Measurements from ENCODE around the gene SLC10A4.

The SLC10A4 gene

DNA sequence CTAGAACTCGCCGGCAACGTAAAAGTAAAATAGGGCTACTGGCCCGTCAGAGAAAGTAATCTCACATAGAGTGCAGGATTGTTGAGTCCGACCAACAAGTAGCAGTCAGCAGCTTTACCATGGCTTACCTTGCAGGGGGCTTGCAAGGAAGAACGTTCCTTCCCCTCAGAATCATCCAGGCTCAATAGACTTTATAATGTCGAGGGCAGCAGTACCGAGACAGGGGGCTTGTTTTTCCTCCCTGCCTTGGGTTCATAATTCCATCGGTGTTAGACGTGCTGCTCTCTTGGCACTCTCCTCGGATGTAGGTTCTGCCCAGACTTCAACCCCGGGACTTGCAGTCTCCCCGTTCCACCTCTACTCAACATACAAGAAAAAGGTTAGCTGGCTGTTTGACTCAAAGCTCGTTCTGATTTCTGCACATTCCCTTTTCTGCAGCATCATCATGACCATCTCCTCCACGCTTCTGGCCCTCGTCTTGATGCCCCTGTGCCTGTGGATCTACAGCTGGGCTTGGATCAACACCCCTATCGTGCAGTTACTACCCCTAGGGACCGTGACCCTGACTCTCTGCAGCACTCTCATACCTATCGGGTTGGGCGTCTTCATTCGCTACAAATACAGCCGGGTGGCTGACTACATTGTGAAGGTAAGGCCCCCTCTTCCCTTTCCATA, 1.5 kb downstream of the SLC10A4 start:
- in situ Hi-C loops (cut with HindIII; ENCODE audit: low sequenced_read_pairs) = no loop called here

DNA sequence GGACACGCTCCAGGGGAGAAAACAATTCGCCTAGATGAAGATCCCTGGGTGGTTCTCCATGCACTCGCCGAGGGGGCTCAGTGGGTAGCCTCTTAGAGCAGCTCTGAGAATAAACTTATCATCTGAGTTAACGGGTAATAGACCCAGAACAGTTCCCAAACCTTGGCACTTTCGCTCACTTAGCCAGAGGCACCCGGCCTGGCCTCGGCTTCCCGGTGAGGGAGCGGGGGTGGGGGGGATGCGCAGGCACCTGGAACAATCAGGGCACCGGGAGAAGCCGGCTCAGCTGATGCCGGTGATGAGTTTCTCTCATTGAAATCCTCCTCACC, 6.5 kb downstream of the SLC10A4 start:
- in situ Hi-C loops (cut with HindIII; ENCODE audit: low sequenced_read_pairs) = no loop called here

DNA sequence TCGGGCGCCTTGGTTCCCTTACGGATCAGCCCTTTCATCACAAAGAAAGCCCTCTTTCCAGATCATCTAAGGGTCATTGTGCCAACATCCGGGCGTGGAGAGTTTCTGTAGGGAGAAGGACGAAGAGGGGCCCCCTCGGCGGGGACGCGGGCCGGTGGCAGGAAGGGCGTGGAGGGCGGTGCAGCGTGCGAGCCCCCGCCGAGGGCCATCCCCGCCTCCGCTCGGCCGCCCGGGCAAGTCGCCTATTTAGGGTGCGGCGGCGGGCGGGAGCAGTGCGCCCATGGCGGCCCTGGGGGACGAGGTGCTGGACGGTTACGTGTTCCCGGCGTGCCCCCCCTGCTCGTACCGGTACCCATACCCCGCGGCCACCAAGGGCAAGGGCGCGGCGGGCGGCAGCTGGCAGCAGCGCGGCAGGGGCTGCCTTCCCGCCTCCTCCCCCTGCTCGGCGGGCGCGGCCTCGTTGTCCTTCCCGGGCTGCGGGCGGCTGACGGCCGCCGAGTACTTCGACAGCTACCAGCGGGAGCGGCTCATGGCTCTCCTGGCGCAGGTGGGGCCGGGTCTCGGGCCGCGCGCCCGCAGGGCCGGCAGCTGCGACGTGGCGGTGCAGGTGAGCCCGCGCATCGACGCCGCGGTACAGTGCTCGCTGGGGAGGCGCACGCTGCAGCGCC, 7.0 kb downstream of the SLC10A4 start, which contains the start of gene ZAR1:
Gene ZAR1 (plus strand): TSS at position 241 of the 668 bp plus-strand sequence. CDS start 40 bp downstream, at position 281.
- in situ Hi-C loops (cut with HindIII; ENCODE audit: low sequenced_read_pairs) = no loop called here

DNA sequence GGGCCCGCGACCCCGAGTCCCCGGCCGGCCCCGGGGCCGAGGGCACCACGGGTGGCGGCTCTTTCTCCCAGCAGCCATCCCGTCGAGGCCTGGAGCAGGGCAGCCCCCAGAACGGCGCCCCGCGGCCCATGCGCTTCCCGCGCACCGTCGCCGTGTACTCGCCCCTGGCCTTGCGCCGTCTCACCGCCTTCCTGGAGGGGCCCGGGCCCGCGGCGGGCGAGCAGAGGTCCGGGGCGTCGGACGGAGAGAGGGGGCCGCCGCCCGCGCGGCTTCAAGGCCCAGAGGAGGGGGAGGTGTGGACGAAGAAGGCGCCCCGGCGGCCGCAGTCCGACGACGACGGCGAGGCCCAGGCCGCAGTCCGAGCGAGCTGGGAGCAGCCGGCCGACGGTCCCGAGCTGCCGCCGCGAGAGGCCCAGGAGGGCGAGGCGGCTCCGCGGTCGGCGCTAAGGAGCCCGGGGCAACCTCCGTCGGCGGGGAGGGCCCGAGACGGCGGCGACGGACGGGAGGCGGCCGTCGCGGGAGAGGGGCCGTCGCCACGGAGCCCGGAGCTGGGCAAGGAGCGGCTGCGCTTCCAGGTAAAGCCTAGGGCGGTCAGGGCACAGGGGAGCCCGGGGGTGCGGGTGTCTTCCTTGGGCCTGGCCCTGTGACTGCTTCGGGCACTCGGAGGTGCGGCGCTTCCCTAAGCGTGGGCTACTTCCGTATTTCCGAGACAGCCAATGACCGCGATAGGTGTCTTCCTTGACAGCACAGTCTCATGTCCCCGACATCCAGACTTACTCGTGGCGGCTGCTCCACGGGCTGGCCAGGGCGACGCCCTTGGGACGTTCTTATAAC, 7.8 kb downstream of the SLC10A4 start:
- in situ Hi-C loops (cut with HindIII; ENCODE audit: low sequenced_read_pairs) = no loop called here

DNA sequence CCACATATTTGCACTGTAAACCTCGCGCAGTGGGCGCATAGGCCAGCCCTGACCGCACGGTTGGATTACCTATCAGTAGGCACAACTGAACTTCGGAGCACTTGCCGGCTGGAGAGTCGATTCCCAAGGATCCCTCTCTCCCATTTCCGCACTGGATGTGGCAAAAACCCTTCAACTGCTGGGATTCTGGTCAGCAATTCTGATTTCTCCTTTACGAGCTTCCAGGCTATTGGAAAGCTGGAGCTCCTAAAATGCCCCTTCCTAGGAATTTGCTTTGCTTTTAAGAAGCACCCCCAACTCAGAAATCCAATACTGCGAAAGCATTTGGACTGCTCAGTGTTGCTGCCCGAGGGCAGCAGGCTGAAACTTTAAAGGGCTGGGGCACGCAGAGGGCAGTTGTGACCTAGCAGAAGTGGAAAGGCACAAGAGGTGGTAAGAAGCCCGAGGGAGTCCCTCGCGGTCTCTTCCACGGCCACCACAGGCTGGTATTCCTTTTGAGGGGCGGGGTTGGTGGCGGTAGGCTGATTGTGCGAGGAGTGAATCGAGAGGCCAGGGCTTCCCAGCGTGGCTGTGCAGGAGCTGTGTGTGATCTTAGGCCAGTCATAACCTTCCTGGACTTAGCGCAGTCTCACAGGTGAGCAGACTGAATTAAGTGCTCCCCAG, 8.5 kb downstream of the SLC10A4 start:
- in situ Hi-C loops (cut with HindIII; ENCODE audit: low sequenced_read_pairs) = no loop called here

DNA sequence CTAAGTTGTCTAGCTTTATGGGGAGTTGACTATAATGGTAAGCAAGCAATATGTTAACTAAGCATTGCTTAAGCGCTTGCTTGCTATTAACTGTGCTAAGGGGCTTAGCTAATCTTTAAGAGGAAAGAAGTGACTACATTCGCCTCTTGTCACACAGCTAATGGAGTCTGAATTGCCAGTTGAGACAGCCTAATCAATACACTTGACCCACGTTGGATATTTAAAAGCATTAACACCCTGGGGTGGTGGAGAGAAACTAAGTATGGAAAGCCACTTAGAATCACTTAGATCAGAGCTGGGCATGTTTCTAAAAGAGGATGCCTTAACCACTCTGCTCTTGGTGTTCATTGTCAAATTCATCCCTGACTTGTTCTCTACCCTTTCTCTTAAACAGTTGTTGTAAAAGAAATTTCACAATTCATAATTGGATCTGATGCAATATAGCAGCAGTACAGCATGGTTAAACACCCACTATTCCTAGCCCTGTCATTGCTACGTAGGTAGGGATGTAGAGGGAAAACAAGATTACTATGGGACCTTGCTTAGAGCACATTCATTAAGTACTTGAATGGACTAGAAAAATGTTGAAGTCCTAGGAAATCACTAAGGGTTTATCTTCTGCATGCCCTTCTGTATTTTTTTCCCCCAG, 10.4 kb downstream of the SLC10A4 start:
- in situ Hi-C loops (cut with HindIII; ENCODE audit: low sequenced_read_pairs) = no loop called here

DNA sequence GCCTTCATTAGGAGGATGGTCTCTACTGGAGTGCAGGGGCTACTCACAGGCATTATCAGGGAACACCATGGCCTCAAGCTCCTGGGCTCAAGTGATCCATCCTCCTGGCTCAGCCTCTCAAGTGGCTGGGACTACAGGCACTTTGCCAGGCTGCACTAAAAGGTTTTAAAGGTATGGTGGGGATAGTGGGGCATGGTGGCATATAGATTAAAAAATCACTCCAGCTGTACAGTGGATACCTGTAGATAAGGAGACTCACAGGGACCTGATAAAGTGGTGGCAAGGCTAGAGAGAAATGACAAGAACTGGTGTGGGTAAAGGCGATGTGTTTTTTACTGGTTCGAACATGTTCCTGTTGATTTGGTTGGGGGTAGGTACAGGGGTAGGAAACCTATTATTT, 12.8 kb downstream of the SLC10A4 start:
- in situ Hi-C loops (cut with HindIII; ENCODE audit: low sequenced_read_pairs) = no loop called here

DNA sequence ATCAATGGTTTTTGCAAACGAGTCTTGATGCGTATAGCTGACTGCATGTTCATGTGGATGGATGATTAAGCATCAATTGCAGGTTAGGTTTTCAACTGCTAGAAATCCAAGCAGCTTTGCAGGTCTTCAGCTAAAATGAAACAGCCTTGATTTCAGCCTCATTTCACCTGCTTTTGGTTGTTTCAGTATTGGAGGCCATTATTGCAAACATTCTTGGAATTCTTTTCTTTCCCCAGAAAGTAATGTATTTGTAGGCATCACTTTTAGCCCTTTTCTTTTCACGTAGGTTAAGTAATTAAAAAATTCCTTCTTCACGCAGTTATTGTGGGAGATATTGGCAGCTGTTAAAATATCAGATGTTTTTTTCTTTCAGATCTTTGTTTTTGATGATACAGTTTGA, 15.8 kb downstream of the SLC10A4 start:
- in situ Hi-C loops (cut with HindIII; ENCODE audit: low sequenced_read_pairs) = no loop called here

DNA sequence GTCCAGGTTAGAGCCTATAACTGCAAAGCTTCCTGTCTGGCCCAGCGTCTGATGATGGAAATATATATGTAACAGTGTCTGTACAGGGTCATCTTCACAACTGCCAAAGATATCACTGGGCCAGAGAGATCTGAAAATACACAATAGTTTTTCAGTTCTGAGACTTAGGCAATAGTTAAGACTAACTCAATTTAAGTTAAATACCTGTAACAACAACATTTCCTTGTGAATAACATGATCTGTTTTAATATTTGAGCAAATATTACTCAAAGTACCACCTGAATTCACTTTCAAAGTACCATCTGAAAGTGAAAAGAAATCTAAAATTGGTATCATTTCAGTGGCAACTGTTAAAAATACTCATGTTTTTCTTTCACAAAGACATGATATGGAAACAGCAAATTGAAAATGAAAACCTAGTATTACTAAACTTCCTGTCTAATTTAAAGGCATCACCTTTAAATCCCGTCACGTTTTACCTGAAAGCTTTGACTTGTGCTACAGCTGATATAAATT, 16.5 kb downstream of the SLC10A4 start:
- in situ Hi-C loops (cut with HindIII; ENCODE audit: low sequenced_read_pairs) = no loop called here

DNA sequence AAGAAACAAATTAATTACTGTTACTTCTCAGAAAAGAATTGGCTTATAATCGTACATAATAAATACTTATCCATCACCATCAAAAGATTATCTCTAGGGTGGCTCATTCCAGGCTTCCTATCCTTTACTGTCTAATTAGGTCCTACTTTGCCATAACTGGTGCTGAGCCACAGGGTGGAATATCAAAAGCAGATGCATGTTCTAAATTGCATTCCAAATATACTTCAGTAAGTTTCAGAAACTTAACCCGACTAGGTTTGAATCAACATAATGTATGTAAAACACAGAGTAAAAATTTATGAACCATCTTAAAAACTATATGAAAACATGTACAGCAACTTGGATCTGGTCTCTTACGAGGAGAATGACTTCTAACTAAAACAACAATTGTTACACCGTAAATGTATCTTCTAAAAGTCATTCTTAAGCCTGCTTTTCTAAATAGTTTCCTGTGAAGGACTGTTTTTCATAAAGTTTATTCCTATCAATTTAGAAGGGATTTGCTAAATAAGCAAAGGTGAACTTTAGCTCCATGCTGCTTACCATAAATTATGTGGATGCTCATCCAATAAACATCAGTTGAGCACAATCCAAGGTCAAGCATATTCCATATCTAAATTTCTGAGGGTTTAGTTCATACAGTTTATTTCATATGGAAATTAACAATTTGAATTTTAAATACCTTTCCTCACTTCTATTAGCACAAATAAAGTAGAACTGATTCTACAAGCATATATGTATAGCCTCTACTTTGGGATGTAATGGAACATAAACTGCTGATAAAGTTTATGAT, 20.3 kb downstream of the SLC10A4 start:
- in situ Hi-C loops (cut with HindIII; ENCODE audit: low sequenced_read_pairs) = no loop called here

DNA sequence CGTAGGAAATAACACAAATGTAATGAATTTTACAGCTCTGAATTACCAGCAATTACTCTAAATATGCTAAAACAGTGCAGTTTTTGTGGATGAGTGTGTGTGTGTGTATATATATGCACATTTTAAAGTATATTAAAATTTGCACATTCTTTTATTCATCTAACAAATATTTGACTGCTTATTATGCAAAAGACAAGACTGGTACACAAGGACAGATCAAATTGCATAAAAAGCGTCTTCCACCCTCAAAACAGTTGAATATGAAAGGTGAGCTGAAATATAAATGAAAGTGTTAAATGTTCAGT, 20.8 kb downstream of the SLC10A4 start:
- in situ Hi-C loops (cut with HindIII; ENCODE audit: low sequenced_read_pairs) = no loop called here

DNA sequence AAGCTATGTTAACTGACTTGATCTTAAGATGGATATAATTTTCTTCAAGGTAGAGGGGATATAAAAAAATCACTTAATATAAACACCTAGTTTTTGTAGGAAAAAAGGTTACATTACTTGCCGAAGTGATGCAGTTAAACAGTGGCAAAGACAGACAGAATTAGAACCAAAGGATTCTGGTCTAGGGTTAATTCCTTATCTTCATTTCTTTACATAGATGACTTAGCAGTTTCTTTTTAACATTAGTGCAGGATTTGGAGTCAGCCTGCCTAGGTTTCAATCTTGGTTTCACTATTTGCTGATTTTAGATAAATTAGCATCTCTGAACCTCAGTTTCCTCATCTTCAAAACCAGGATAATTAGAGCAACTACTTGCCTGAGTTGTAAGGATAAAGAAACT, 21.2 kb downstream of the SLC10A4 start:
- in situ Hi-C loops (cut with HindIII; ENCODE audit: low sequenced_read_pairs) = no loop called here

DNA sequence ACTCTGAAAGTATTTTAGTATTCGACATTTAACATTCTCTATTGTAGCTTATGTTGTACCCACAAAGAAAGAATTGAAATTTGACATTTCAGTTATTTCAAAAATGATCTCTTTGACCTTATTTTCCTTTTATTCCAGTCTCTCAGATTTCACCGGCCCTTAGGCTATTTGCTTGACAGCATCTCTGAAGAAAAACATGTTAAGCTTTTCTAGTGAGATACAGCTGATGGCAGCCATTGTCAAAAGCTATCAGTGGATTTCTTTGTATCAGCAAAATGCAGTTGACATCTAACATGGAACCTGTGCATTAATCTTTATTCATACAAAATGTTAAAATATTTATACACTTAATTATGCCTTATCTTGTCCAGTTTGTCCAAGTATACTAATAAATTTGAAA, 23.6 kb downstream of the SLC10A4 start:
- in situ Hi-C loops (cut with HindIII; ENCODE audit: low sequenced_read_pairs) = no loop called here

DNA sequence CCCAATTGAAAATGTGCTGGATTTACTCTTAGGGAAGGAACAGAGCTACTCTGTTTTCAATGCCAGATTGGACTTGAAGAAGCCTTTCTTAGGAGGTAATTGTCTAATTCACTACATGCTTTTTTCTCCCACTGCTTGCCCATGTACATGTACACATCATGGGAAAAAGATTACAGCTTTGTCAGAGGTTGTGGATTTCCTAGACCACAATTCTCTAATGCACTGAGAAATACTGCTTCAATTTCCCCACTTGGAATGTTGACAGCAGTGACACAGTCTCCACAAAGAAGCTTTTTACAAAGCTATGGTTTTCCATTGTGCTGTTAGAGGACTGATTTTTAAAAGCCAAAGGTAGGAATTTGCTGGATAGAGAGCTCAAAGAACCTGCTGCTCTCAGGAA, 26.4 kb downstream of the SLC10A4 start:
- in situ Hi-C loops (cut with HindIII; ENCODE audit: low sequenced_read_pairs) = no loop called here

DNA sequence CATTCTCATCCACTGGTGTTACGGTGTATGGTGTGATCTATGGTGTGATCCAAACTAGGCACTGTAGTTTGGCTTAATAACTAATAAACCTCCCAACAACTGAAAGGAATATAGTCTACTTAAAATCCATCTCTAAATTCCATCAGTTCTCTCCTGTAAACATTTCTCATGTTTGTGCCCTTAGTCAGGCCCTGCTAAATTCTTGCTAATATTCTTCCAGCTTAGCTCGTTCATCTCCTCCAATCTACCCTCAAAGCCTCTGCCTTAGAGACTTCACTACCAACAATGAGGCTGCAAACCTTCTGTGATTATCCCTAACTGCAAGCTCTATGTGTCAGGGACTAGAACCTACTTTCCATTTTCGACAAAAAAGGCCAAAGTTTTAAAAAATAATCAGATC, 35.0 kb downstream of the SLC10A4 start:
- in situ Hi-C loops (cut with HindIII; ENCODE audit: low sequenced_read_pairs) = no loop called here

DNA sequence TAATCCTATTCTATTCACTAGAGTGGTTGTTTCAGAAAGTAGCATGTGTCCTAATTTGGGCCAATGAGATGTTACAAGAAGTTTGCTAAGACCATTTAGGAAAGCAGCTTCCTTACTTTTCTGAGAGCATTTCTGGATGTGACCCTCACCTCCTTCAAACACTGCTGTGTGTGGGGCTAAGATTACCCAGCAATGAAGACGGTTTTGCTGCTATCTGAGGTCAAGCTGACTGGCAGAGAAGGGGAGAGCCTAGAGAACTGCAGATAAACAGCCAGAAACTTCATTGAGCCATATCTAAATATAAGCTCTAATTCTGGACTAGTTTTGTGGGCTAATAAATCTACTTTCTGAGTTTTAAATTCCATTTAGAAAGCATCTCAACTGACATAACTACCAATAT, 43.3 kb downstream of the SLC10A4 start:
- in situ Hi-C loops (cut with HindIII; ENCODE audit: low sequenced_read_pairs) = no loop called here

DNA sequence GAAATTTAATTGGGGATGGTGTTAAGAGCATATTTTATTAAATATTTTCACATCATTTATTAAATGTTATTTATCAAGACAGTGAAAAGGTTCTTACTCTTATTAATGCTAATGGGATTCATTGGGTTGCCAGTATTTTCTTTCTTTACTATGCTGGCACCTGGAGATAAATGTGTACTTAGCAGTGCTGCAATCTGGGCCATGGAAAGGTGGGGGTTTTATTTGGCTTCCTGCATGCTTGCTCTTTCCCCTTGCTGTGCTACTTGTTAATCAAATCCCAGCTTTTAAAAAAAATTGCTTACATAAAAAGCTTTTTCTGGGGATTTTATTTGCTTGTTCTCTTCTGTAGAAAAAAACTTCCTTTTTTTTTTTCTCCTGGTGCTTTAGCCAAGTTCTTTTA, 55.2 kb downstream of the SLC10A4 start:
- in situ Hi-C loops (cut with HindIII; ENCODE audit: low sequenced_read_pairs) = no loop called here
